Esophagus muscularis mucosa (tissue), 4 donors: Measurements from ENCODE around the gene HOXC9.

ENCODE experiments used
- CTCF ChIP-seq, 3 experiments: fragments of 200-600 bp in 2 of 3; fragments of 450-650 bp in 1 of 3; sonication (generic) in 2 of 3; IDR thresholded peaks; one replicate each; pipeline ENCODE4 v1.5.1; 2017 to 2019; ENCODE audit warnings: antibody characterized with exemption in 3 of 3, mild to moderate bottlenecking in 2 of 3, moderate library complexity in 1 of 3
- EP300 ChIP-seq: sonication (generic); formaldehyde crosslinking; IDR thresholded peaks from one replicate; pipeline ENCODE4 v1.6.1; 2017; ENCODE audit warnings: antibody characterized with exemption
- POLR2AphosphoS5 ChIP-seq, 2 donors: sonication (generic); formaldehyde crosslinking; IDR thresholded peaks; one replicate each; pipeline ENCODE4 v1.6.1; 2017; ENCODE audit warnings: antibody characterized with exemption in 2 of 2

- TF ChIP-seq CTCF (IDR thresholded peaks at IDR 0.05) (no peak), POLR2AphosphoS5 (IDR thresholded peaks at IDR 0.05) (no peak), EP300 (no peak)
Measured at GRCh38 chr12:53996240-53997203, 3.4 kb upstream of the HOXC9 start.
